NB4 (cell line): ENCODE measurements around the gene PRCC.

Experiments
- DNase-seq: peaks from one replicate; pipeline ENCODE4 v3.0.0; 2010; ENCODE audit warnings: low read depth
- H3K4me3 ChIP-seq: one replicate; pipeline ENCODE4 v1.5.1; 2011; ENCODE audit warnings: mild to moderate bottlenecking, low read depth, low read length, moderate library complexity
- CTCF ChIP-seq: IDR thresholded peaks from one replicate; pipeline ENCODE4 v1.5.1; 2012; ENCODE audit warnings: low read depth, low read length
- MAX ChIP-seq: IDR thresholded peaks from 2 replicates; pipeline ENCODE4 v1.6.1; 2011; ENCODE audit warnings: low read depth, low read length
- MYC ChIP-seq: IDR thresholded peaks from 2 replicates; pipeline ENCODE4 v1.6.1; 2011; ENCODE audit warnings: low read depth, low read length
- POLR2A ChIP-seq: IDR thresholded peaks from 2 replicates; pipeline ENCODE4 v1.6.1; 2011; ENCODE audit warnings: mild to moderate bottlenecking; ENCODE audit not compliant: insufficient read length; ENCODE audit errors: extremely low read depth

PRCC gene

GRCh38 chr1:156821801-156822200 lies 54.5 kb downstream of the PRCC start:
- DNase-seq, result no peak
- no peak for TF ChIP-seq MAX
- no peak for TF ChIP-seq POLR2A
- no peak for TF ChIP-seq MYC
- no peak for TF ChIP-seq CTCF
- H3K4me3 ChIP-seq, result no peak overlapping the region

- TF ChIP-seq MAX, result no peak
- no peak for TF ChIP-seq POLR2A
- TF ChIP-seq CTCF, result no peak
- no peak for TF ChIP-seq MYC
- no peak overlapping the region for H3K4me3 ChIP-seq
- no peak for DNase-seq
Observed at GRCh38 chr1:156822680-156823079, 55.3 kb downstream of the PRCC start.

- no peak overlapping the region for H3K4me3 ChIP-seq
- TF ChIP-seq MYC (no peak), POLR2A (no peak), MAX (no peak), CTCF (no peak)
- DNase-seq, result no peak
Observed at GRCh38 chr1:156823210-156823790, 56.0 kb downstream of the PRCC start.

- TF ChIP-seq MAX (no peak), POLR2A (no peak), MYC (no peak), CTCF (no peak)
- DNase-seq, result no peak
Observed at GRCh38 chr1:156826630-156827029, 59.3 kb downstream of the PRCC start.

GRCh38 chr1:156828400-156829124 lies 61.2 kb downstream of the PRCC start:
- H3K4me3 ChIP-seq, result no peak overlapping the region
- no peak for TF ChIP-seq POLR2A
- TF ChIP-seq MAX, result no peak
- no peak for TF ChIP-seq CTCF
- TF ChIP-seq MYC, result no peak
- DNase-seq, result no peak

More at GRCh38 chr1:156826630-156827029, 59.3 kb downstream of the PRCC start:
- no peak overlapping the region for H3K4me3 ChIP-seq

GRCh38 chr1:156832434-156832833 lies 65.1 kb downstream of the PRCC start:
- TF ChIP-seq MAX, result no peak
- TF ChIP-seq CTCF, result no peak
- TF ChIP-seq POLR2A, result no peak
- no peak for TF ChIP-seq MYC
- DNase-seq, result no peak
- H3K4me3 ChIP-seq, result no peak overlapping the region
